NCI-H82 treated with DMSO at 0.1 percent for 48 hours (cell line): ENCODE measurements around the gene CALD1.

Experiments
- DNase-seq: peaks from one replicate; lab custom pipeline; 2025; ENCODE audit not compliant: unreplicated experiment; lab: John Stamatoyannopoulos, UW

Gene CALD1

GRCh38 chr7:134758981-134759380 is 20.5 kb upstream of the CALD1 start:
- no peak for DNase-seq

GRCh38 chr7:134761266-134761665 is 18.2 kb upstream of the CALD1 start:
- DNase-seq = no peak

- no peak for DNase-seq
These were observed 15.5 kb upstream of the CALD1 start for GRCh38 chr7:134763960-134764359.

GRCh38 chr7:134764365-134764764 is 15.1 kb upstream of the CALD1 start:
- no peak for DNase-seq

GRCh38 chr7:134766779-134767519 is 12.5 kb upstream of the CALD1 start:
- no peak for DNase-seq

- no peak for DNase-seq
These were observed 11.8 kb upstream of the CALD1 start for GRCh38 chr7:134767520-134768168.

- DNase-seq = no peak
These were observed 11.2 kb upstream of the CALD1 start for GRCh38 chr7:134768243-134768642.

- DNase-seq = no peak
These were observed 8.8 kb upstream of the CALD1 start for GRCh38 chr7:134770676-134771075.

GRCh38 chr7:134771111-134771510 is 8.3 kb upstream of the CALD1 start:
- DNase-seq = no peak

- DNase-seq = no peak
These were observed 7.5 kb upstream of the CALD1 start for GRCh38 chr7:134771889-134772288.

- no peak for DNase-seq
These were observed 7.0 kb upstream of the CALD1 start for GRCh38 chr7:134772401-134772800.

GRCh38 chr7:134773164-134773563 is 6.3 kb upstream of the CALD1 start:
- DNase-seq = no peak

GRCh38 chr7:134774119-134774518 is 5.3 kb upstream of the CALD1 start:
- no peak for DNase-seq

GRCh38 chr7:134777470-134777869 is 2.0 kb upstream of the CALD1 start:
- no peak for DNase-seq

- no peak for DNase-seq
These were observed 1.4 kb upstream of the CALD1 start for GRCh38 chr7:134777908-134778580.

- no peak for DNase-seq
These were observed 269 bp downstream of the CALD1 start for GRCh38 chr7:134779741-134780065.

- DNase-seq = no peak
These were observed 863 bp downstream of the CALD1 start for GRCh38 chr7:134780166-134780828.

- DNase-seq = no peak
These were observed 1.7 kb downstream of the CALD1 start for GRCh38 chr7:134781171-134781570.

- no peak for DNase-seq
These were observed 2.7 kb downstream of the CALD1 start for GRCh38 chr7:134782121-134782623.

GRCh38 chr7:134783294-134784069 is 4.0 kb downstream of the CALD1 start:
- no peak for DNase-seq
